Astrocyte (in vitro differentiated cells and primary cell): ENCODE data around the gene FSD1L. TPM values are rescaled to one million over a fixed set of nuclear protein-coding genes. Genes with fewer than 3 reads are reported as not detected.

Experiments
- DNase-seq: peaks from one replicate; pipeline ENCODE4 v3.0.0-alpha.2; 2010; ENCODE audit warnings: low read depth
- FAIRE-seq: peaks from 2 replicates; lab custom pipeline; 2011; peaks lifted over from hg19 to GRCh38; lab: Jason Lieb, UNC
- H2AFZ ChIP-seq: 2 replicates; pipeline ENCODE4 v1.6.0; 2012; ENCODE audit warnings: low read depth, low read length, inconsistent platforms
- H3K27ac ChIP-seq: 2 replicates; pipeline ENCODE4 v1.5.1; 2011; ENCODE audit warnings: low read depth, low read length, inconsistent platforms
- H3K27me3 ChIP-seq: 2 replicates; pipeline ENCODE4 v1.6.0; 2011; ENCODE audit warnings: low read length, inconsistent platforms; ENCODE audit not compliant: insufficient read depth
- H3K36me3 ChIP-seq: 2 replicates; pipeline ENCODE4 v1.5.1; 2011; ENCODE audit warnings: low read length, inconsistent platforms; ENCODE audit not compliant: insufficient read depth
- H3K4me1 ChIP-seq: 2 replicates; pipeline ENCODE4 v1.5.1; 2011; ENCODE audit warnings: low read length, inconsistent platforms; ENCODE audit not compliant: insufficient read depth
- H3K4me2 ChIP-seq: 2 replicates; pipeline ENCODE4 v1.6.0; 2012; ENCODE audit warnings: low read length, inconsistent platforms
- H3K4me3 ChIP-seq: 2 replicates; pipeline ENCODE4 v1.5.1; 2011; ENCODE audit warnings: low read depth, mild to moderate bottlenecking, low read length, inconsistent platforms; ENCODE audit not compliant: insufficient read depth
- H3K79me2 ChIP-seq: 2 replicates; pipeline ENCODE4 v1.6.0; 2012; ENCODE audit warnings: mild to moderate bottlenecking, low read length, inconsistent platforms; ENCODE audit not compliant: insufficient read depth
- H3K9ac ChIP-seq: 2 replicates; pipeline ENCODE4 v1.6.0; 2012; ENCODE audit warnings: mild to moderate bottlenecking, low read length, inconsistent platforms
- H3K9me3 ChIP-seq: 2 replicates; pipeline ENCODE4 v1.5.1; 2012; ENCODE audit warnings: low read depth, mild to moderate bottlenecking, low read length, inconsistent platforms; ENCODE audit not compliant: insufficient read depth
- H4K20me1 ChIP-seq: 2 replicates; pipeline ENCODE4 v1.6.0; 2012; ENCODE audit warnings: low read length, inconsistent platforms; ENCODE audit not compliant: insufficient read depth
- H3K27ac Mint-ChIP-seq: one replicate; pipeline ENCODE4 v1.8.0; 2021; ENCODE audit warnings: mild to moderate bottlenecking, mixed read lengths; ENCODE audit not compliant: unreplicated experiment
- H3K27me3 Mint-ChIP-seq: one replicate; pipeline ENCODE4 v1.8.0; 2021; ENCODE audit warnings: low read depth, mixed read lengths; ENCODE audit not compliant: unreplicated experiment
- H3K36me3 Mint-ChIP-seq: one replicate; pipeline ENCODE4 v1.8.0; 2021; ENCODE audit warnings: low read depth, mixed read lengths; ENCODE audit not compliant: unreplicated experiment
- H3K4me1 Mint-ChIP-seq: one replicate; pipeline ENCODE4 v1.8.0; 2021; ENCODE audit warnings: low read depth, mixed read lengths; ENCODE audit not compliant: unreplicated experiment
- H3K4me3 Mint-ChIP-seq: one replicate; pipeline ENCODE4 v1.8.0; 2021; ENCODE audit warnings: mild to moderate bottlenecking, moderate library complexity, mixed read lengths; ENCODE audit not compliant: unreplicated experiment
- H3K9me3 Mint-ChIP-seq: one replicate; pipeline ENCODE4 v1.8.0; 2021; ENCODE audit warnings: mild to moderate bottlenecking, mixed read lengths; ENCODE audit not compliant: unreplicated experiment
- EZH2 ChIP-seq: IDR thresholded peaks from 2 replicates; pipeline ENCODE4 v1.6.1; 2012; ENCODE audit warnings: mild to moderate bottlenecking, low read length, inconsistent platforms; ENCODE audit not compliant: insufficient read depth
- total RNA-seq: library from RNA; stranded (reverse); gene quantifications from 2 replicates; pipeline ENCODE4 v1.2.1, GENCODE V29; 2021
- TF ChIP-seq, protein P1 (sequence below): IDR thresholded peaks from 2 replicates; pipeline ENCODE4 v1.5.1; 2011; ENCODE audit warnings: low read depth, mild to moderate bottlenecking, inconsistent platforms, low read length, moderate library complexity; ENCODE audit not compliant: insufficient read depth

The FSD1L gene
- total RNA-seq, 1 donor from 2014 or later: 7.0 TPM

DNA sequence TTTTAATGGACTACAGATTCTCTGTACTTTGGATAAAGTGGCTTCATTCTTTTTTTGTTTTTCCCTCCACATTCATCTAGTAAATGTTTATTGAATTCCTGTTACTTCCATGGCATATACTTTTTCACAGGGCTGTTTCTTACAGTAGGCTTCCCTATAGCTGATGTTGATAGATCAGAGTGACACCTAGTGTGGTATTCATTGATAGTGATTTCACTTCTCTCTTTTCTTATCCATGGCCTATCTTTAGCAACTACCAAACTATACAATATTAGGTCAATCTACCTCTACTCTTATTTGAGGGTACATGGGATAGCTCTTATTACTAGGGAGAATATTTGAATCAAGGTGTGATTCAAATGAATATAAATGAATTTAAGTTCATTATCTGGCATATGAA lies 35.8 kb downstream of the FSD1L start:
- Mint-ChIP-seq H3K36me3 (no peaks in the 10 kb centered on the region), H3K4me1 (no peaks in the 10 kb centered on the region), H3K4me3 (no peak overlapping the region), H3K27ac (no peak overlapping the region), H3K9me3 (no peaks in the 10 kb centered on the region), H3K27me3 (no peaks in the 10 kb centered on the region)
- Histone ChIP-seq H4K20me1 (no peaks in the 10 kb centered on the region), H3K79me2 (no peaks in the 10 kb centered on the region), H3K36me3 (peaks cover 4% of the 10 kb centered on the region), H3K27ac (no peak overlapping the region), H3K4me3 (no peak overlapping the region), H3K4me1 (no peaks in the 10 kb centered on the region), H3K9ac (no peak overlapping the region), H3K9me3 (no peaks in the 10 kb centered on the region), H3K4me2 (no peak overlapping the region), H3K27me3 (no peaks in the 10 kb centered on the region), H2AFZ (no peak overlapping the region)
- no peak for FAIRE-seq
- no peak for TF ChIP-seq EZH2
- TF ChIP-seq, protein P1, sequence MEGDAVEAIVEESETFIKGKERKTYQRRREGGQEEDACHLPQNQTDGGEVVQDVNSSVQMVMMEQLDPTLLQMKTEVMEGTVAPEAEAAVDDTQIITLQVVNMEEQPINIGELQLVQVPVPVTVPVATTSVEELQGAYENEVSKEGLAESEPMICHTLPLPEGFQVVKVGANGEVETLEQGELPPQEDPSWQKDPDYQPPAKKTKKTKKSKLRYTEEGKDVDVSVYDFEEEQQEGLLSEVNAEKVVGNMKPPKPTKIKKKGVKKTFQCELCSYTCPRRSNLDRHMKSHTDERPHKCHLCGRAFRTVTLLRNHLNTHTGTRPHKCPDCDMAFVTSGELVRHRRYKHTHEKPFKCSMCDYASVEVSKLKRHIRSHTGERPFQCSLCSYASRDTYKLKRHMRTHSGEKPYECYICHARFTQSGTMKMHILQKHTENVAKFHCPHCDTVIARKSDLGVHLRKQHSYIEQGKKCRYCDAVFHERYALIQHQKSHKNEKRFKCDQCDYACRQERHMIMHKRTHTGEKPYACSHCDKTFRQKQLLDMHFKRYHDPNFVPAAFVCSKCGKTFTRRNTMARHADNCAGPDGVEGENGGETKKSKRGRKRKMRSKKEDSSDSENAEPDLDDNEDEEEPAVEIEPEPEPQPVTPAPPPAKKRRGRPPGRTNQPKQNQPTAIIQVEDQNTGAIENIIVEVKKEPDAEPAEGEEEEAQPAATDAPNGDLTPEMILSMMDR: no peak
- no peak for DNase-seq

DNA sequence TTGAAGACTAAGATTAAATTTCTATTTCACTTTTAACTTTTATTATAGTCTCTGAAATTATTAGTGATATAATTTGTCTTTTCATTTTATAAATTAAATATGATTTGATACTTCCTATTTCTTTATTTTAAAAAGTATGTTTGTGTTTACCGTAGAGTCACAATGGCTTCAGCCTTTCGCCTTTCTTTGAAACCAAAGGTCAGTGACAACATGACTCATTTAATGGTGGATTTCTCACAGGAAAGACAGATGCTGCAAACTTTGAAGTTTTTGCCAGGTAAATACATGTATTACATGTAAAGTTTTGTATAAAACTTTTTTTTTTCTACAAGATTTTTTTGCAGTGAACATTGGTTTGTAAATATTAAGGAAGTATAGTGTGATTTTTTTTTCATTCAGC lies 36.4 kb downstream of the FSD1L start:
- Histone ChIP-seq H3K79me2 (no peaks in the 10 kb centered on the region), H3K9ac (no peak overlapping the region), H3K4me2 (no peak overlapping the region), H4K20me1 (no peaks in the 10 kb centered on the region), H3K36me3 (peaks cover 4% of the 10 kb centered on the region), H3K4me1 (no peaks in the 10 kb centered on the region), H3K9me3 (no peaks in the 10 kb centered on the region), H3K27ac (no peak overlapping the region), H3K4me3 (no peak overlapping the region), H2AFZ (no peak overlapping the region), H3K27me3 (no peaks in the 10 kb centered on the region)
- Mint-ChIP-seq H3K4me1 (no peaks in the 10 kb centered on the region), H3K27me3 (no peaks in the 10 kb centered on the region), H3K36me3 (no peaks in the 10 kb centered on the region), H3K27ac (no peak overlapping the region), H3K9me3 (no peaks in the 10 kb centered on the region), H3K4me3 (no peak overlapping the region)
- DNase-seq (no peak), FAIRE-seq (no peak)
- TF ChIP-seq, protein P1: no peak
- no peak for TF ChIP-seq EZH2

DNA sequence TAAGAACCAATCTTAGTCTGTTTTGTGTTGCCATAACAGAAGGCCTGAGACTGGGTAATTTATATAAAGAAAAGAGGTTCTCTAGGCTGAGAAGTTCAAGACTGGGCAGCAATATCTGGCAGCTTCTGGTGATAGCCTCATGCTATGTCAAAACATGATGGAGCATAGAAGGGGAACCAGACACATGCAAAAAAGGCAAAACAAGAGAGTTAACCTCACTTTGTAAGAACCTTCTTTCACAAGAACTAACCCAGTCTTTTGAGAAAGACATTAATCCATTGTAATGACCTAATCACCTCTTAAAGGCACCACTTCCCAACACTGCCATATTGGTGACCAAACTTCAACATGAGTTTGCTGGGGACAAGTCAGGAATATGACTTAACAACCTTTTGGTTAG lies 37.3 kb downstream of the FSD1L start:
- Histone ChIP-seq H2AFZ (no peak overlapping the region), H3K36me3 (peaks cover 4% of the 10 kb centered on the region), H3K79me2 (no peaks in the 10 kb centered on the region), H3K4me1 (no peaks in the 10 kb centered on the region), H3K27ac (no peak overlapping the region), H4K20me1 (no peaks in the 10 kb centered on the region), H3K9ac (no peak overlapping the region), H3K4me3 (no peak overlapping the region), H3K27me3 (no peaks in the 10 kb centered on the region), H3K9me3 (no peaks in the 10 kb centered on the region), H3K4me2 (no peak overlapping the region)
- H3K36me3 Mint-ChIP-seq: no peaks in the 10 kb centered on the region
- no peaks in the 10 kb centered on the region for H3K4me1 Mint-ChIP-seq
- TF ChIP-seq, protein P1: no peak
- TF ChIP-seq EZH2: no peak
- no peak overlapping the region for H3K27ac Mint-ChIP-seq
- no peaks in the 10 kb centered on the region for H3K9me3 Mint-ChIP-seq
- no peaks in the 10 kb centered on the region for H3K27me3 Mint-ChIP-seq
- FAIRE-seq (no peak), DNase-seq (no peak)
- no peak overlapping the region for H3K4me3 Mint-ChIP-seq
